GM21528 (cell line): ENCODE measurements around the gene TSPAN16.

ENCODE experiments used
- ATAC-seq: cut with Tn5 transposase; IDR thresholded peaks from one replicate; pipeline ENCODE4 v1.9.1; 2021; ENCODE audit warnings: mild to moderate bottlenecking, moderate library complexity; ENCODE audit not compliant: unreplicated experiment, low FRiP score

Gene TSPAN16

DNA sequence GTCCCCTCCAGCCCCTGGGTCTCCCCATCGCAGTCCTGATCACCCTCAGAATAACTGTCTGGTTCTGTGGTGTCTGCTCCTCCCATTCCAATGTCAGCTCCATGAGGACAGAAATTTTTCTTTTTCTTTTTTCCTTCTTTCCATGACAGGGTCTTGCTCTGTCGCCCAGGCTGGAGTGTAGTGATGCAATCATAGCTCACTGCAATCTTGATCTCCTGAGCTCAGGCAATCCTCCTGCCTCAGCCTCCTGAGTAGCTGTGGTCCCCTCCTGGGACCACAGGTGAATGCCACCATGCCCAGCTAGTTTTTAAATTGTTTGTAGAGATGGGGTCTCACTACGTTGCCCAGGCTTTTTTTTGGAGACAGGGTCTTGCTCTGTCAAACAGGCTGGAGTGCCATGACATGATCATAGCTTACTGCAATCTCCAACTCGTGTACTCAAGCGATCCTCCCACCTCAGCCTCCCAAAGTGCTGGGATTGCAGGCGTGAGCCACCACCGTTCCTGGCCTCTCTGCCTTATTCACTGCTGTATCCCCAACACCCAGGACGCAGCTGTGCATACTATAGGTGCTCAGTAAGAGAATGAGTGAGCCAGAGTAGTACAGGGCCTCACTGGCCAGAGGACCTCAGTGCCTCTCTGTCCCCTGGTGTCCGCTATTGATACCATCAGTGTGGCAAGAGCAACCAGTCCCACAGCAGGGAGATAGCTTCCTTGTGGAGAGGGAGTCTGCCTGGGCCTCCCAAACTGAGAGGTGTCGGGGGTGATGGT is 28.5 kb upstream of the TSPAN16 start:
- ATAC-seq = no peak

- no peak for ATAC-seq
Observed at GRCh38 chr19:11268783-11269267, 27.1 kb upstream of the TSPAN16 start.

DNA sequence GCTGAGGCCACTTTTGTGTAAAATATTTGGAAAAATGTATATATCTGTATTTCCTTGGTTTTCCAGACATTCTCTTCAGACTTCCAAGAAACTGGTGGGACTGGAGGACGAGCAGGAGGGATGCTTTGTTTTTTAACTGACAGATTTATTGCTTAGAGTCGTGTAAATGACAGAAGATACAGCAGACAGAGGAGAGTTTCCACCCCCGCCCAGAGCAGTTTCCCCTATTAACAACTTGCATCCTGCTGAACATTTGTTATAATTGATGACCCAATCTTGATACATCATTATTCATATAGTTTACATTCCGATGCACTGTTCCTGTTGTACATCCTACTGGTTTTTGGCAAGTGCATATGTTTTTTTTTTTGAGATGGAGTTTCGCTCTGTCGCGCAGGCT is 26.6 kb upstream of the TSPAN16 start:
- ATAC-seq = no peak

DNA sequence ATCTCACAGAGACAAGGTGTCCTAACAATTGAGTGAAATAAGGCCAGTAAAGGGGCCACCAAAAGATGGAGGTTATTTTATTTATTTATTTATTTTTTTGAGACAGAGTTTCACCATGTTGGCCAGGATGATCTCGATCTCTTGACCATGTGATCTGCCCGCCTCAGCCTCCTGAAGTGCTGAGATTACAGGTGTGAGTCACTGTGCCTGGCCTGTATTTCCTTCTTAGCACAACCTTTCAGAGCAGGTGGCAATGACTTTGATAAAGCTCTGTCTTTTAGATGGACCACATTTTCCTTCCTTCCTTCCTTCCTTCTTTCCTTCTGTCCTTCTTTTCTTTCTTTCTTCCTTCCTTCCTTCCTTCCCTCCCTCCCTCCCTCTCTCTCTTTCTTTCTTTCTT is 22.7 kb upstream of the TSPAN16 start:
- no peak for ATAC-seq

GRCh38 chr19:11273989-11274388 is 22.0 kb upstream of the TSPAN16 start:
- no peak for ATAC-seq

GRCh38 chr19:11274533-11275086 is 21.4 kb upstream of the TSPAN16 start:
- ATAC-seq = no peak

DNA sequence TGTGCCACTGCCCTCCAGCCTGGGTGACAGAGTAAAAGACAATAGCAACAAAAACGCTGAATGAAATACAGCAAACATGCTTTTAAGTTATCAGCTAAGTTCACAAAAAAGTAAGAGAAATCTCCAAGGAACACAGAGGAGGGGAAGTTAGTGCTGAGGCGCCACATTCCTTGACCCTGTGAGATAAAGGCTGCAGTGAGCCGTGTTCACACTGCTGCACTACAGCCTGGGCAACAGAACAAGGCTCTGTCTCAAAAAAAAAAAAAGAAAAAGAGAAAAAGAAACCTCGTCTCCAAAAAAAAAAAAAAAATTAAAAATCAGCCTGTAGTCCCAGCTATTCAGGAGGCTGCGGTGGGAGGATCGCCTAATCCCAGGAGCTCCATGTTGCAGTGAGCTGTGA is 17.3 kb upstream of the TSPAN16 start:
- no peak for ATAC-seq

DNA sequence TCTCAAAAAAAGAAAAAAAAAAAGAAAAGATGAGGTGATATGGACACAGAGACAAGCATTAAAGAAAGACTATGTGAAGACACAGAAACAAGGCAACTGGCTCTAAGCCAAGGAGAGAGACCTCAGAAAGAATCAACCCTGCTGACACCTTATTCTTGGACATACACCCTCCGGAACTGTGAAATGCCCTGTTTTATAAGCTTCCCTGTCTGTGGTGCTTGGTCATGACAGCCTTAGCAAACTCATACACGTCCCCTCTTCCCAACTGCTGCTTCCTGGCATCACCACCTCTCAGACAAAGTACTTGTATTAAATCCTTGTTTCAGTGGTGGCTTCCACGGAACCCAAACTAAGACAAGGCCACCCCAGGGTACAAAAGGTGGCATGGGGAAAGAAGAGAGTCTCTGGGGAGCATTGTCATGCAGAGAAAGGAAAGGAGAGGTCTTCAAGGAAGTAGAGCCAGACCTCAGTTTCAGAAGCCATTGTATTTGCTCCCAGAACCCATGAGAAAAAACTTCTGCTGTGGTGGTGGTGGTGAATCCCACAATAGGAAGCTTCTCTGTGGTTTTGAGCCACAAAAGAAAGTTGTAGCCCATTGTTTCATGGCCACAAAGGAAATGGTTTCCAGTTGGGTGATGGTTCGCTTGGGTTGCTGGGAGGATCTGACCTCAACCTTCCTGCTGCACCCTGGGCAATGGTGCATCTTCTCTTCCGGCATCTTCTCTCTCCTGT is 16.3 kb upstream of the TSPAN16 start:
- ATAC-seq = no peak

DNA sequence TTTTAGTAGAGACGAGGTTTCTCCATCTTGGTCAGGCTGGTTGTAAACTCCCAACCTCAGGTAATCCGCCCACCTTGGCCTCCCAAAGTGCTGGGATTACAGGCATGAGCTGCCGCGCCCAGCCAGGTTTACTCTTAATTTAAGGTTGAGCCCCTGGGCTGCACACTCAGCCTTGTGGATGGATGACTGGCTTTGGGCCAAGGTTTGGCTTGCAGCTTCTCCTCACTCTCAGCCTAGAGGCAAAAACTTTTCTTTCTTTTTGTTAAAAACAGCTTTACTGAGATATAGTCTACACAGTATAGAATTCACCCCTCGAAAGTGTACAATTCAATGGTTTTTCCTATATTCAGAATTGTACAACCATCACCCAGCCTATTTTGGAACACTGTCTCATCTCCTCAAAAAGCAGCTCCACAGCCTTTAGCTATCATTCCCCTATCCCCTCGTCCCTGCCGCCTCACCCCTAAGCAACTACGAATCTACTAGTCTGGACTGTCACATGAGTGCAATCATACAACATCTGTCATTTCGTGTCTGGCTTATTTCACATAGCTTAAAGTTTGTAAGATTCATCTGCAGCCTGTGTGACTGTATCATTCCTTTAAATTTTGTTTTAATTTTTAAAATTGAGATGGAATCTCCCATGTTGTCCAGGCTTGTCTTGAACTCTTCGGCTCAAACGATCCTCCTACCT is 14.5 kb upstream of the TSPAN16 start:
- ATAC-seq = no peak

DNA sequence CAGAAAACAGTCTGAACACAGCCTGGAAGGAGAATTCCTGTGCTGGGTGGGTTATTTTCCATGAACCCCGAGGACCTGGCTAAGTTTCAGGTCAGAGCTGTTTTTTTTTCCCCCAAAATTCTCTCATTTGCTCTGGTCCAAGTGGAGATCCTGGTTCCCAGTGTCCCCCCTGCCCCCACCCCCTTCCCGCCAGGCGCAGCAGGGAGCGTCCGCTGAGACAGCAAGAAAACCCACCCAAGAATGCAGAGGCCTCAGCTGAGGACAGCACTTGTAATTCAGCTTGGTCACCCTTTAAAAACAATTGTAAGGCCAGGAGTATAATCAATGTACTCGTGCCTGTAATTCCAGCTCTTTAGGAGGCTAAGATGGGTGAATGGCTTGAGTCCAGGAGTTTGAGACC is 11.4 kb upstream of the TSPAN16 start:
- no peak for ATAC-seq

- ATAC-seq = no peak
Observed at GRCh38 chr19:11286312-11286974, 9.5 kb upstream of the TSPAN16 start.

GRCh38 chr19:11288349-11288748 is 7.6 kb upstream of the TSPAN16 start:
- no peak for ATAC-seq

- ATAC-seq = no peak
Observed at GRCh38 chr19:11290256-11290655, 5.7 kb upstream of the TSPAN16 start.

DNA sequence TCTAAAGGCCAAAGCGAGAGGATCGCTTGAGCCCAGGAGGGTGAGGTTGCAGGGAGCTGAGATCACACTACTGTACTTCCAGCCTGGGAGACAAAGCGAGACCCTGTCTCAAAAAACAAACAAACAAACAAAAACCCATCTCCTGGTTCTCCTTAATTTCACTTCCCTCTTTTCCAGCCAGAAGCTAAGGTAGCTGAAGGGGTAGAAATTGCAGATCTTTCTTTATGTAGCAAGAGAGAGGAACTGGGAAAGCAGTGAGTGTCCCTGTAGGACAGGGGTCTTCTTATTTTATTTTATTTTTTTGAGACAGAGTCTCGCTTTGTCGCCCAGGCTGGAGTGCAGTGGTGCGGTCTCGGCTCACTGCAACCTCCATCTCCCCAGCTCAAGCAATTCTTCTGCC is 4.5 kb upstream of the TSPAN16 start:
- ATAC-seq = no peak

- no peak for ATAC-seq
Observed at GRCh38 chr19:11291991-11292390, 4.0 kb upstream of the TSPAN16 start.

- no peak for ATAC-seq
Observed at GRCh38 chr19:11293433-11294389, 2.2 kb upstream of the TSPAN16 start.

GRCh38 chr19:11295180-11295579 is 780 bp upstream of the TSPAN16 start:
- ATAC-seq = no peak

DNA sequence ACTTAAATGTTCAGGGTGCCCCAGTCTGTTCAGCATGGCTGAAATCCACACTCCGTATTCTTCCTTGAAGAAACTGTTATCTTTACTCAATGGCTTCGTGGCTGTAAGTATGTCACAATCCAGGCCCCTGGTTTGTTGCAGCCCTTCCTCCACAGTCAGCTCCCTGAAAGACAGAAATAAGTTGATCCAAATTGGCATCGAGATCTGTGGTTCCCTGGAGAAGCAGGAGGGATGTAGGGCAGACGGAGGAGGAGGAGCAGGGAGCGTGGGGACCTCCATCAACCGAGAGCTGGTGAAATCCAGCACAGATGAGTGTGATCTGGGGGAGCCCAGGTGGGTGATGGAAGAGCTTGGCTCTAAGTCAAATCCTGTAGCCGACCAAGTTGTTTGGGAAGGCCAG is 304 bp downstream of the TSPAN16 start:
- no peak for ATAC-seq
